DMS 273 treated with DMSO at 0.1 percent for 48 hours (cell line): Measurements from ENCODE around the gene MRPL58.
"Not testable (repeated sequence)": the region's sequence is repeated elsewhere in the genome, so short reads cannot be mapped to it uniquely, and the experiment has no call there.

Experiments
- DNase-seq: peaks from one replicate; lab custom pipeline; 2025; lab: John Stamatoyannopoulos, UW

MRPL58 gene

DNA sequence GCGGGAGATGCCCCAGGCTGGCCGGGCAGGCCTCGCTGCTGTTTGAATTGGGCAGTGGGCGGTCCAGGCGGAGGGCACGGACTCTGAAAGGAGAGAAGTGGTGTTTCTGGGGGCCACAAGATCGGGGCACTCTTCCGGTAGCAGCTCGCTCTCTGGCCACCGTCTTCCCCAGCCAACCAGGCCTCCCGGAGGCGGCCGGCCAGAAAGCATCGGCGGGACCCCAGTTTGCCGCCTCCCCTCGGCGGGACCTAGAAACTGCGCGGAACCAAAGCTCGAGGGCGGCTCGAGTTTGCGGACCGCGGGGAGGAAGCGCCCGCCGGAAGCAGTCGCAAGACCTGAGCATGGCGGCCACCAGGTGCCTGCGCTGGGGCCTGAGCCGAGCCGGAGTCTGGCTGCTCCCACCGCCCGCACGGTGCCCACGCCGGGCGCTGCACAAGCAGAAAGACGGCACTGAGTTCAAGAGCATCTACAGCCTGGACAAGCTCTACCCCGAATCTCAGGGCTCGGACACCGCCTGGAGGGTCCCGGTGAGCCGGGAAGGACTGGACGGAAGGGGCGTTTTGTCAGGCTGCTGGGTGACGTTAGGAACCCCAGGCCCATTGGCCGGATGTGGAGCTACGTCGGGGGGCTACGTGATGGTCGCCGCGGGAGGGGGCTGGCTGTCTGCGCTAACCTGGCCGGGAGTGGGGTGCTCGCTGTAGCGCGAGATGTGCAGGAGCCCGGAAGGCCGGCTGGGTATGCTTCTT, at the start of gene MRPL58:
Gene MRPL58, plus strand, starts transcription at position 325 of the 746 bp plus-strand sequence. Its CDS starts 17 bp downstream, at position 342.
- DNase-seq = peak; percentile 77

DNA sequence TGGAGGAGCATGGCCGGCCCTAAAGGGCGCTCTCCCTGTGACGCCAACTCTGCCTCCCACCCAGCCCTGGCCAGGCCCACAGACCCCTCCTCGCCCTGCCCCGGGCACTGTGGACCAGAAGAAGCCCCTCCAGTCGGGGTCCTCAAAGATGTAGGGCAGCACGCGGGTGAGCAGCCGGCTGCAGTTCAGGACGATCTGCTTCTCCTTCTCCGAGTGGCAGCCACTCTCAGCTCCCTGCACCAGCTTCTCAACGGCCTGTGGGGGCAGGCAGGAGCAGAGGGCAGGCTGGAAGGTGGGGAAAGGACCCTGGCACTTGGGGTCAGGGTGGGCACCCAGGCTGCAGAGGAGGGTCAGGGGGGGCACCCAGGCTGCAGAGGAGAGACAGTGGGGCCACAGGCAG, 48.8 kb upstream of the MRPL58 start:
- no peak for DNase-seq

DNA sequence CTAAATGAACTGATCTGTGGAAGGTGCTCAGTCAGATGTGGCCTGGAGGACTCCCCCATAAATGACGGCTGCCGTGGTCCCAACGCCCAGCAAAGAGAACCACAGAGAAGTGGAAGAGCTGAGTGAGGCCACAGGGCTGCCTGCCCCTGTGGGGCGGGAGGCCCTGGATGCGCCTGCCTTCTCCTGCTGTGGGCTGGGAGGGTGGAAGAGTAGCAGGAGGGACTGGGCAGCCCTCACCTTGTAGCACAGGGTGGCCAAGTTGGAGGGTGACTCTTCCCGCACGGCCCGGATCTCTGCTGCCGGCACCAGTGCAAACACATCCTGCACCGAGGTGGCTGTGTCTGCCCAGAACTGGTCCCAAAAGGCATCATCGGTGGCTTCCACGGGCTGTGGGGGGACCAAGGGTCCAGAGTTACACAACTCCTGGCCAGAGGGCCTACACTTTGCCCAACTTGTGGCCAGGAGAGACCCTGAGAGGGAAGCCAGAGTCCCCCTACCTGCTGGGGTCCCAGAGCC, 48.2 kb upstream of the MRPL58 start:
- DNase-seq = no peak

DNA sequence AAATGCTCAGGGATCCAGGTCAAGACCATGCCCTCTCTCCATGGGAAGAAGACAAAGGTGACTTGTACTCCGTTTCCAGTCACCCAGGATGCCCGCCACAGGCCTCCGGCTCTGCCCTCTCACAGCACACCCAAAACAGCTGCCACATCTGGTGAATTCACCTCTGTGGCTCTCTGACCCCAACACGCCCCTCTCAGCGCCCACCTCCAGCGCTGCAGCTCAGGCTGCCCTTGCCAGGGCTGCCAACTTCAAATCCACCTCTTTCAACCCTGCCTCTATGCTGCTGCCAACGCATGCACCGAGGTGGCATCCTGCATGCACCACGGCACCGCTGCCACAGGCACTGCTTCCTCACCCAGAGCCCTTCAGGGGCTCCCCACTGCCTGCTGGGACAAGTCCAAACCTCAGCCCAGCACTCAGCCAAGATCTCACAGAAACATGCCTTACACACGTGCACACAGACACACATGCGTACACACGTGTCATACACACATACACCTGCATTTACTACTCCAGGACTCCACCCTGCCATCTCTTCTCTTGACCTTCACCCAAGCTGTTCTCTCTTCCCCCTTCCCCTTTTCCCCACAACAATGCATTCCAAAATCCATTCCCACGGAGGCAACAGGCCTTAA, 47.4 kb upstream of the MRPL58 start:
- no peak for DNase-seq

DNA sequence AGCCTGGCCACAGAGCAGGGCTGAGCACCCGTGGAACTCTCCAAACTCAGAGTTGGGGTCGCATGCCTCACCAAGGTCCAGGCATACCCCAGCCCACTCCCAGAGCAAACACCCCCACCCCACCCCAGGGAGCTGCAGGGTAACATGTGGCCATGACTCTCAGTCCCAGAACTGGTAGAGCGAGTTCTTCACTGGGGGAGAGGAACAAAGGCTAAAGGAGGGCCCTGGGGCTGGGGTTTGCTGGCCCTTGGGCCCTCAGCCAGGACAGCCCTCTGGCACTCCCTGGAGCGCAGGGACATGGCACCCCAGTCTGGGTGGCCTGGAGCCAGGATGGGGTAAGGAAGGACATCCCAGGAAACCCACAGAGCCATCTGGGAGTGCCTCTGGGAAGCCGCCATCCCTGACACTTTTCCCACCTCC, 44.1 kb upstream of the MRPL58 start:
- DNase-seq = no peak

DNA sequence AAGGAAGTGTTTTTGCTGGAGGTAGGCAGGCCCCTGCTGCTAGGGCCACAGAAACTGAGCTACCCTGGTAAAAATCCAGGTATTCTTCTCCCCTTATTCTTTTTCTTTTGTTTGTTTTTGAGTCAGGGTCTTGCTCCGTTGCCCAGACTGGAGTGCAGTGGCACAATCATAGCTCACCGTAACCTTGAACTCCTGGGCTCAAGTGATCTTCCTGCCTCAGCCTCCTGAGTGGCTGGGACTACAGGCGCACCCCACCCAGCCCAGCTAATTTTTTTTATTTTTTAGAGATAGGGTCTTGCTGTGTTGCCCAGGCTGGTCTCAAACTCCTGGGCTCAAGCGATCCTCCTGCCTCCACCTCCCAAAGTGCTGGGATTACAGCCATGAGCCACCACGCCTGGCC, 43.0 kb upstream of the MRPL58 start:
- not testable (repeated sequence) for DNase-seq

DNA sequence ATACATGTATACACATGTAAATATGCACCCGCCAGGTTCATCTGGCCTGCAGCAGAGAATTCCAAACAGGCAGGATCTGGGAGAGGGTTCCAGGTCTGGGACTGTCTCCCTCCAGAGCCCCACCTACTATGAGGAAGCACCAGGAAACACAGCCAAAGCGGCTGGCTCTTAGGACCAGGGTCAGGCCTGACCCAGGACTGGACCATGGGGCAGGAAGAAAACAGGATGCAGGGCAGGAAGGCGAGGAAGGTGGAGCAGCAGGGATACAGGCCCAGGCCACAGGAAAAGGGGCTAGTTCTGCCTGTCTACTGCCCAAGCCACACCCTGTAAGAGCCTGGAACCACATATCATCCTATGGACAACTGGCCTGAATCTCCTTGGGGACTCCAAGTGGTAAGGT, 42.1 kb upstream of the MRPL58 start:
- DNase-seq = no peak

DNA sequence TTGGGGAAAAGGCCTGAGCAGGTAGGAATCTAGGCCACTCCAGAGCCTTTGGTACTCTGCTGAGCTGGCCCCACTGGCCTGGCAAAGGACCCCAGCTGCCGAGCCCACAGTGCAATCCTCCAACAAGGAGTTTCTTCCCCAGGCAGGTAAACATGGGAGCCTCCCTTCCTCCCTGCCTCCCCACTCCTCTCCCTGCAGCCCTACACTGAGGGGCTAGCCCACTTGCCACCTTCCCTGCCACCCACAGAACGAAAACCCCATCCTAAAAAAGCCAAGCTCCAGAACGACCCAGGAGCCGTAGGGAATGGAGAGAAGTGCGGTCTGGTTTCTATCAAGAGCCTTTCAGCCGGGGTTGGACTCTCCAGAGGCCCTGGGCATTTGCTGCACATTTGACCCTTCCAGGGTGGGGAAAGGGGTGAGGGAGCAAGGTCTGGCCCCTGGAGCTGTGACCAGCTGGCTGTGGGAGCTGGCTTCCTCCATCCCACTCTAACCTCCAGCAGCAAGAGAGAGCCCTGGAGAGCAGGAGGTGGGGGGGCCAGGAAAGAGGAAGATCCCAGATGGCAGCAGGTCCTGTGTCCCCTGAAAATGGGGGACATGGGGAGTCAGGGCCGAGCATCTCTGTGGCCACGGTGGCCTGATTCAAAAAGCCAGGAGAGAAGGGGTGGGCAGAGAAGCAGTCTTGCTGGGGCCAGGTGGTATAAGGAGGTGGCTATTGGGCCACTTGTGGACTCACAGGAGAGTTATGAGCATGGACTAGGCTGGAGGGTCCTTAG, 41.2 kb upstream of the MRPL58 start:
- DNase-seq = no peak

DNA sequence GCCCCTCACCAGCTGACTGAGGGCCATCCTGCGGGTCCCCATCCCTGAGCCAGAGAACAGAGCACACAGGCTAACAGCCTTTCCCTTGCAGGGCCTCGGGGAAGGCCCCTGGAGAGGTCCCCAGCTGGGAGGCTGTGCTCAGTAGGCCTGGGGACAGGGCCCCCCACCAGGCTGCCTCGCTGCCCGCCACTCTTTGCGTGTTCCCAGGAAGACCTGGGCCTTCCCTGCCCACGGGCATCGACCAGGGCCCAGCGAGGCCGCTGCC, 40.7 kb upstream of the MRPL58 start:
- no peak for DNase-seq

DNA sequence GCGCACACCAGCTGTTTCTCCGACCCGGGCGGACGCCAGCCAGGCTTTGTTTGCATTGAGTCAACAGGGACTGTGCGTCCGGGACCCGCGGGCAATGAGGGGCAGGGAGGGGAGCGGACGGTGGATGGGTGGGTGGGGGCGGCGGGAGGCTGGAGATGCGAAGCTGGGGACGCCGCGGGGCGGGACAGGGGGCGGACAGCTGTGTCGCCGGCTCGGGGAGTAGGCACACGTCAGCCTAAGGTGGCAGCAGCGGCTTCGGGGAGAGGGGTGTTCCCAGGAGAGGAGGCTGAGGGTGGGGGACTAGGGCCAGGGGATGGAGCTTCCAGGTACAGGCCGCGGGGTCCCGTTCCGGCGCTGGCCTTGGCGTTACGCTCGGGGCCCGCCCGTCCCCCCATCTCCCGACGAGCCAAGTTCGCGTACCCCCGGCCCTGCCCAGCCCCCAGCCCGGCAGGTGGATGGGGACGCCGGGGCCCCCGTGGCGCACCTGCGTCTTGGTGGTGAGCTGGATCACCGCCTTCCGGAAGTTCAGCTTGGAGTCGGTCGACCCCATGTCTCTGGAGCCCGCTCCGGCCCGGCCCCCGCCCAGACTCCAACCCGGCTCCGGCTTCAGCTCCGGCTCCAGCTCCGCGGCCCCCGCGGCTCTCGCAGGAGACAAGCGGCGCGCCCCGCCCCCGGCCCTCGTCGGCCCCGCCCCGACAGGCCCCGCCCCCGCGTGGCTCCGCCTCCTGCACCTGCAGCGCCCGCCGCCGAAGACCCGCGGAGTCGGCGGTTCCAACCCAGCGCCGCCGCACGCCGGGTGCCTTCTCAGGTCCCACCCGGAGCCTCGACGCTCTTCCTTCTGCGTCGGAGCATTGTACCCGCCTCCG, 40.1 kb upstream of the MRPL58 start, which contains the start of gene HID1:
Gene HID1, minus strand, starts transcription at position 653 of the 866 bp plus-strand sequence. Its CDS starts 103 bp downstream, at position 550.
- DNase-seq = no peak

DNA sequence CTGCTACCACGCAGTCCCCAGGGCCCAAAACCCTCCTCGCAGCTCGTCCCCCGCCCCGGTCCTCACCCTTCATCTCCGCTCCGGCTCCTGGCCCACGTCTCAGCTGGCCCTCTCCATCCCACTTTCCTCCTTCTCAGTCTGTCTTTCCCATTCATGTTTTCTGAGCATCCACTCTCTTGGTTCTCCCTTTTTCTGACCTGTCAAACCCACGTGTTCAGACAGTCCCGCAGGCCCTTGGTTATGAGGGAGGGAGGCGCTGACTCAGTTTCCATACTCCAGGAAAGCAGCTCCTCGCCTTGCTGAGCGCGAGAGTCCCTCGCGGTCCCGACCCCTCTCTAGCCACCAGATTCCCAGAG, 39.5 kb upstream of the MRPL58 start:
- no peak for DNase-seq

DNA sequence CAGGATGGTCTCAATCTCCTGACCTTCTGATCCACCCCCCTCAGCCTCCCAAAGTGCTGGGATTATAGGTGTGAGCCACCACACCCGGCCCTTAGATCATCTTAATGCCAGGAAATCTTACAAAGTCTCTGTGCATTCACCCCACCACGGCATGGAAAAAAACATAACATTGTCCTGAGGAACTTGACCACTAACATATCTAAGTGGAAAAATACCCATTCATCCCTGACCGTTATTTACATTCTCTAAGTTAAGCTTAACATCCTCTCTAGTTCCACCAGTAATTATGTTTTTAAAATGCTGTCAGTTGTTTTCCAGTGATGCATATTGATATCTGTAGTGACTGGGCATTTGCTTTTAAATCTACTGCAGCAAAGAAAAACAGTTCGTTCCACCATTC, 36.5 kb upstream of the MRPL58 start:
- no peak for DNase-seq

DNA sequence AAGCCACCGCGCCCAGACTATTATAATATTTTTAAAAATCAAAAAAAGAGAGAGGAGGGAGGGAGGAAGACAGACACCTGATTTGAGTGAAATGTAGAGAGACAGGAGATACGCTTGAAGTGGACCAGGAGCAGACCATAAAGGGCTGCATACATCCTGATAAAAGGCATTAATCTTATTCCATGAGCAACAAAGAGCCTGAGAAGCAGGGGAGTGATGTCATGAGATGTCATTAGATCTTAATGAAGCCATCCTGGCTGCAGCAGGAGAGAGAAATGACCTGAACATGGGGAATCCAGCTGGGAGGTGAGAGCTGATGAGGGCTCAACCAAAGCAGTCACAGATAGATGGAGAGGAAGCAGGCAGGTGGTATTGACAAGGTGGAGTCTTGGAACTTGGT, 34.7 kb upstream of the MRPL58 start:
- no peak for DNase-seq

DNA sequence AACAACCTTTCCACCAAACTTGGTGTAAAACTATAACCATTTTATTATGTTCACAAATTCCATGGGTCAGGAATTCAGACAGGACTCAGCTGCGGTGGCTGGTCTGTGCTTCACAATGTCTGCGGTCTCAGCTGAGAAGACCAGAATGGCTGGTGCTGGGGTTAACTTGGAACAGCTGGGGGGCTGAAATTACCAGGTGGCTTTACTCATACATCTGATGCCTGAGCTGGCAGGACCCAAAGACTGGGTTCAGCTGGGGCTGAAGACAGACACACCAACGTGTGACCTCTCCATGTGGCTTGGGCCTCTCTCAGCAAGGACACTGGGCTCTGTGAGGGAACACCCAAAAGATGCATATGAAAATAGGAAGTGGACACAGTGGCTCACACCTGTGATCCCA, 34.2 kb upstream of the MRPL58 start:
- DNase-seq = no peak

DNA sequence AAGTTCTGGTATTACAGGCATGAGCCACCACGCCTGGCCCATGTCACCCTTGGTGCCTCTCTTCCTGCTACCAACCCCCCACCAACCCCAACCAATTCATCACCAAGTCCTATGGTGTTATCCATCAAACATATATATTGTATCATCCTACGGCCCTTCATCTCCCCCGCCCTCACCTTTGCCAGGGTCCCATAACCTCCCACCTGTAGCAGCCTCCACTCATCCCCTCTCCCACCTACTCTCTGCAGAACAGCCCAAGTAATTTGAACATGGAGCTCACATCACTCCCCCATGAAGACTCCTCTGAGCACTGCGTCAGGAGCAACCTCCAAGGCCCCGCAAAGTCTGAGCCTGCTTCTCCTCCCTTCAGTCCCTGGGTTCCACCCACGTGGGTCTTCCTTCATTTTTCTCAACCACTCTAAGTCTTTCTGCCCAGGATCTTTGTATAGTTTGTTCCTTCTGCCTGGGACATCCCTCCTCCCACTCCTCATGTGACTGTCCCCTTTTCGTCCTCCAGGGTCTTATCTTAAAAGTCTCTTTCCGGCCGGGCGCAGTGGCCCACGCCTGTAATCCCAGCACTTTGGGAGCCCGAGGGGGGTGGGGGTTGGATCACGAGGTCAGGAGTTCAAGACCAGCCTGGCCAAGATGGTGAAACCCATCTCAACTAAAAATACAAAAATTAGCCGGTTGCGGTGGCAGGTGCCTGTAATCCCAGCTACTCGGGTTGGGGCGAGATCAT, 32.9 kb upstream of the MRPL58 start:
- DNase-seq = no peak

DNA sequence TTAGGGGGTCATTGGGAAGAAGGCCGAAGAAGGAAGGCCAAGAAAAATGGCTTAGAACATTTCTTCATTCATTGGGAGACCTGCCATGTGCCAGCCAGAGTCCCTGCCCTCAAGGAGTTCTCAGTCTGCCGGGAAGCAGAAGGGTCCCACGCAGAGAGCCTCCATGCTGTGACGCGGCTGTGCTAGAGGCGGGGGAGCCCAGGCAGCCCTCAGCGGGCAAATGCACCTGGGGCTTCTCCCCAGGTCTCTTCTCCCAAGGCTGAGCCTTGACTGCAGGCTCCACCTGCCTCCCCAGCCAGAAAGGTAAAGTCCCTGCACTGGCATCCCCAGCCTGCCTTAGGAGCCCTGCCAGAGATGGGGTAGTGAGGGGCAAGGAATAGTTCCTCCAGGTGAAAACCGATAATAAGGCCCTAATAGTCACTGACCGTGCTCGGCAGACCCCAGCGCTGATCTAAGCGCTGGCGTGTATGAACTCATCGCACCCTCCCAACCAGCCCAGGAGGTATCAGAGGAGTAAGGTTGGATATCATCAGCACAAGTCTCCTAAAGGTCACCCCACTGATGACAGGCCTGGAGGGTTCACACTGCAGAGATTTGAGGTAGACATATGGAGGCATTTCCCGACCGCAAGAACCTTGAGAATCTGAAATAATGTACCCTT, 31.0 kb upstream of the MRPL58 start:
- DNase-seq = no peak

DNA sequence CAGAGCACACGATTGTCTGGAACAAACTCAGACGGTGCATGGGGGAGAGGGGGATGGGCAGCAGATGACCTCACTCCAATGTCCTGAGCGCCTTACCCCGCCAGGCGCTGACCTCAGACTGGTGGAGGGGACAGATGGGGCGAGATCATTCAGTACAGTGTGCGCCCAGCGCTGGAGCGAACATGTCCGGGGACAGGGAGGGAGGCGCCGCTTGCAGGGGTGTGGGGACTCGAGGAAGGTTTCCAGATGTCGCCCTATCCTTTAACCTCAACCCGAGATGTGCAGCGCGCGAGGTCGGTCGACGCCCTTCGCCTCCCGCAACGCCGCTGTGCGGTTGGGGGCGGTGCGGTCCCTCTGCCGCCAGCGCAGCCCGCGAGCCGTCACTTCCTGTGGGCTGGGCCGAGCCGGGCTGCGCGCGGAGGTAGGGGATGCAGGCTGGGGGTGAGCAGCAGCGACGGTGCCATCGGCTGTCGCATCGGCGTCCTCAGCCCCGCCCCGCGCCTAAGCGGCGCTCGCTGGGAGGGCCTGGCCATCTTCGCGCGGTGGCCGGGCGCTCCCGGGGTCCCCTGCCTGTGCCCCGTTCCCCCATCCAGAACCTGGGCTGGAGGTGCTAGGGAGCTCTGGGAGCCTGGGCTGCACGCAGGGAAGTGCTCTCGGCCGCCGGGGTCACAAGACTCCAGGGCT, 30.3 kb upstream of the MRPL58 start:
- DNase-seq = no peak

DNA sequence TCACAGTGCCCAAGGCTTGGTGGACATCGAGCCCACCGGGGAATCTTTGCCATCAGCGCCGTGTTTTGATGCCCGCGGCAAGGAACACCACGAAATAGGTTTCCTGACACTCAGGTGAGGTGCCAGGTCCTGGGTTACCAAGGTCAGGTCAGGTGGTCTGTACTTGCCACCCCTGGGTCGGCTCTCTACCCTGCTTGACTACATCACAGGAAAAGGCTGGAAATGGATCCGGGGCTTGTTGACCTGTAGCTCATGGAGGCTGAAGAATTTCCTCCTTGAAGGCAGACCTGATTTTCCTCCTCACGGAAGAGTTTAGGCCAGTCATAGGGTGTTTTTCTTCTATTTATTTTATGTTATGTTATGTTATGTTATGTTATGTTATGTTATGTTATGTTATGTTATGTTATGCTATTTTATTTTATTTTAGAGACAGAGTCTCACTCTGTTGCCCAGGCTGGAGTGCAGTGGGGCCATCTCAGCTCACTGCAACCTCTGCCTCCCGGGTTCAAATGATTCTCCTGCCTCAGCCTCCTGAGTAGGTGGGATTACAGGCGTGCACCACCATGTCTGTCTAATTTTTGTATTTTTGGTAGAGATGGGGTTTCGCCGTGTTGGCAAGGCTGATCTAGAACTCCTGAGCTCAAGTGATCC, 29.7 kb upstream of the MRPL58 start:
- DNase-seq = not testable (repeated sequence)

DNA sequence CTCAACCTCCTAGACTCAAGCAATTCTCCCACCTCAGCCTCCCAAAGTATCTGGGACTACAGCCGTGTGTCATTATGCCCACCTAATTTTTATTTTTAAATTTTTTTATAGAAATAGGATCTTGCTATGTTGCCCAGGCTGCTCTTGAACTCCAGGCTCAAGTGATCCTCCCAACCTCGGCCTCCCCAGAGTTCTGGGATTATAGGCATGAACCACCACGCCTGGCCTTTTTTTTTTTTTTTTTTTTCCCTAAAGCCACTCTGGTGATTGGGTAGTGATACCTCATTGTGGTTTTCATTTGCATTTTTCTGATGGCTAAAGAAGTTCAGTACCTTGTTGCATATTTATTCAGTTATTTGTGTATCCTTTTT, 26.3 kb upstream of the MRPL58 start:
- DNase-seq = no peak

DNA sequence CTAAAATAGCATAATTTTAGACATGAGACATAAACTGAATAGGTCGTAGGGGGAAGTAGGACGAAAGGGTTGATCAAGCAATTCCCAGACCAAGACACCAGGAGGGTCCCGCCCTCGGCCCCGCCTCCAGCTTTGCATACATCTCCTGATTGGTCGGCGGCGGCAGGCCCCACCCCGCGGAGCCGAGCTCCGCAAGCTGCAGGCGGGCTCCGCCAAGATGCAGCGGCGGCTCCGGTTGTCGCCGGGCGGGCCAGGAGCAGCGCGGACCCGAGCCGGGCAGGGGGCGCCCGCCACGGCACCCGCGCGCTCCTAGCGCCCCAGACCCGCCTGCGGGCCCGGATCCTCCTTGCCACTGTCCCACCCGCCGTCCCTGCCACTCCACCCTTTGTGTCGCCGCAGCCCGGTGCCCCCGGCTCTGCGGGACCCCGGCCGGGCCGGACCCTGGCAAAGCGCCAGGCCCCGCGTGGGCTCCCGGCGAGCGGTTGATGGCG, 25.0 kb upstream of the MRPL58 start, which contains the start of gene CDR2L:
Gene CDR2L, plus strand, starts transcription at position 215 of the 491 bp plus-strand sequence. CDS start 412 bp downstream, outside the sequence.
- peak; percentile 74 for DNase-seq
